Measurements from ENCODE around the gene STAT5B.
"Not testable (repeated sequence)": the region's sequence is repeated elsewhere in the genome, so short reads cannot be mapped to it uniquely, and the experiment has no call there.

Gene STAT5B

DNA sequence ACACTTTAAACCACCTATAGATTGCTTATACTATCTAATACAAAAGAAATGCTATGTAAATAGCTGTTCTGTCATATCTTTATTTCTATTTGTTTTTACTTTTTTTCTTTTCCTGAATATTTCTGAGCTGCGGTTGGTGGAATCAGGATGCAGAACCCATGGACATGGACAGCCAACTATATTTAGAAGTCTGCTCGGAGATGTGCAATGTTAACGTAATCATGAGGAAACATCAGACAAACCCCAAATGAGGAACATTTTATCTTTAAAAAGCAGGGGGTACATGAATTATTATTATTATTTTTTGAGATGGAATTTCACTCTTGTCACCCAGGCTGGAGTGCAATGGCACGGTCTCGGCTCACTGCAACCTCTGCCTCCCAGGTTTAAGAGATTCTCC lies 50.5 kb downstream of the STAT5B start:
- no peak overlapping the region for H3K18ac ChIP-seq (ENCODE audit: low read length)
- H2BK120ac ChIP-seq (ENCODE audit: insufficient read depth, low read length, poor library complexity), result no peak overlapping the region
- no peak overlapping the region for H3K14ac ChIP-seq (ENCODE audit: low read length)
- H3K4me2 ChIP-seq (ENCODE audit: low read length), result no peak overlapping the region
- no peak overlapping the region for H2BK12ac ChIP-seq (ENCODE audit: low read length)
- peaks cover 6 to 10% of the 10 kb centered on the region in 2 experiments for H3K36me3 ChIP-seq (ENCODE audit: control insufficient read depth in 1 of 2, insufficient read depth in 2 of 2, low read length in 2 of 2)
- no peaks in the 10 kb centered on the region for H3K79me1 ChIP-seq (ENCODE audit: low read length)
- no peak overlapping the region for H4K12ac ChIP-seq (ENCODE audit: low read depth, low read length)
- no peak overlapping the region for H3K23ac ChIP-seq (ENCODE audit: low read length)
- no peak overlapping the region for H3K4me3 ChIP-seq (ENCODE audit: low read depth, low read length)
- H3K4ac ChIP-seq (ENCODE audit: low read depth, low read length), result no peak overlapping the region
- no peak overlapping the region for H4K8ac ChIP-seq (ENCODE audit: low read depth, low read length)
- H3K4me1 ChIP-seq (ENCODE audit: control insufficient read depth in 1 of 2, insufficient read depth in 2 of 2, low read length in 2 of 2), result no peaks in the 10 kb centered on the region
- H3K79me2 ChIP-seq (ENCODE audit: control insufficient read depth, insufficient read depth, low read length, poor library complexity), result no peaks in the 10 kb centered on the region
- no peak overlapping the region for H3K9ac ChIP-seq (ENCODE audit: low read length)
- DNase-seq, result no peak
- H3K9me3 ChIP-seq (ENCODE audit: insufficient read depth, low read depth, low read length), result no peaks in the 10 kb centered on the region
- H4K91ac ChIP-seq (ENCODE audit: low read depth, low read length), result no peak overlapping the region
- H3K27me3 ChIP-seq (ENCODE audit: insufficient read depth, low read length), result no peaks in the 10 kb centered on the region
- no peak overlapping the region for H2AK5ac ChIP-seq (ENCODE audit: low read length)
- H2AFZ ChIP-seq (ENCODE audit: insufficient read depth, low read length, poor library complexity), result no peak overlapping the region
- H2BK5ac ChIP-seq (ENCODE audit: low read depth, low read length, poor library complexity), result no peak overlapping the region
- H3K27ac ChIP-seq (ENCODE audit: low read depth, low read length), result no peak overlapping the region
- WGBS (ENCODE audit: extremely low coverage, insufficient coverage, insufficient read length), result no CpG with 5 or more reads among the region's 5 CpGs

- Histone ChIP-seq H3K18ac (ENCODE audit: low read length) (no peak overlapping the region), H3K27ac (ENCODE audit: low read depth, low read length) (no peak overlapping the region), H4K91ac (ENCODE audit: low read depth, low read length) (no peak overlapping the region), H3K9ac (ENCODE audit: low read length) (no peak overlapping the region), H2BK120ac (ENCODE audit: insufficient read depth, low read length, poor library complexity) (no peak overlapping the region), H3K79me1 (ENCODE audit: low read length) (no peaks in the 10 kb centered on the region), H3K14ac (ENCODE audit: low read length) (no peak overlapping the region), H2AFZ (ENCODE audit: insufficient read depth, low read length, poor library complexity) (no peak overlapping the region), H3K4me1 (ENCODE audit: control insufficient read depth in 1 of 2, insufficient read depth in 2 of 2, low read length in 2 of 2) (no peaks in the 10 kb centered on the region), H4K8ac (ENCODE audit: low read depth, low read length) (no peak overlapping the region), H3K4ac (ENCODE audit: low read depth, low read length) (no peak overlapping the region), H3K9me3 (ENCODE audit: insufficient read depth, low read depth, low read length) (no peaks in the 10 kb centered on the region), H2AK5ac (ENCODE audit: low read length) (no peak overlapping the region), H3K4me2 (ENCODE audit: low read length) (no peak overlapping the region), H3K27me3 (ENCODE audit: insufficient read depth, low read length) (no peaks in the 10 kb centered on the region), H3K23ac (ENCODE audit: low read length) (no peak overlapping the region), H2BK12ac (ENCODE audit: low read length) (no peak overlapping the region), H3K36me3 (ENCODE audit: control insufficient read depth in 1 of 2, insufficient read depth in 2 of 2, low read length in 2 of 2) (peaks cover 6 to 10% of the 10 kb centered on the region in 2 experiments), H3K4me3 (ENCODE audit: low read depth, low read length) (no peak overlapping the region), H2BK5ac (ENCODE audit: low read depth, low read length, poor library complexity) (no peak overlapping the region), H4K12ac (ENCODE audit: low read depth, low read length) (no peak overlapping the region), H3K79me2 (ENCODE audit: control insufficient read depth, insufficient read depth, low read length, poor library complexity) (no peaks in the 10 kb centered on the region)
- no peak for DNase-seq
- WGBS (ENCODE audit: extremely low coverage, insufficient coverage, insufficient read length), result no CpG with 5 or more reads among the region's 6 CpGs
Observed at GRCh38 chr17:42224651-42225050, 51.5 kb downstream of the STAT5B start.

GRCh38 chr17:42221886-42222745 lies 54.1 kb downstream of the STAT5B start:
- H3K36me3 ChIP-seq (ENCODE audit: control insufficient read depth in 1 of 2, insufficient read depth in 2 of 2, low read length in 2 of 2), result peaks cover 14 to 15% of the 10 kb centered on the region in 2 experiments
- no peak overlapping the region for H4K91ac ChIP-seq (ENCODE audit: low read depth, low read length)
- H2AFZ ChIP-seq (ENCODE audit: insufficient read depth, low read length, poor library complexity), result no peak overlapping the region
- peak overlapping the region; percentile 22 for H3K4me3 ChIP-seq (ENCODE audit: low read depth, low read length)
- no peak overlapping the region for H2AK5ac ChIP-seq (ENCODE audit: low read length)
- H3K4me2 ChIP-seq (ENCODE audit: low read length), result no peak overlapping the region
- no peak overlapping the region for H3K18ac ChIP-seq (ENCODE audit: low read length)
- H4K12ac ChIP-seq (ENCODE audit: low read depth, low read length), result no peak overlapping the region
- no peaks in the 10 kb centered on the region for H3K79me2 ChIP-seq (ENCODE audit: control insufficient read depth, insufficient read depth, low read length, poor library complexity)
- H3K27ac ChIP-seq (ENCODE audit: low read depth, low read length), result no peak overlapping the region
- no peak overlapping the region for H3K23ac ChIP-seq (ENCODE audit: low read length)
- no peak overlapping the region for H2BK12ac ChIP-seq (ENCODE audit: low read length)
- H2BK120ac ChIP-seq (ENCODE audit: insufficient read depth, low read length, poor library complexity), result no peak overlapping the region
- H2BK5ac ChIP-seq (ENCODE audit: low read depth, low read length, poor library complexity), result no peak overlapping the region
- no peak overlapping the region for H4K8ac ChIP-seq (ENCODE audit: low read depth, low read length)
- no peaks in the 10 kb centered on the region for H3K9me3 ChIP-seq (ENCODE audit: insufficient read depth, low read depth, low read length)
- H3K27me3 ChIP-seq (ENCODE audit: insufficient read depth, low read length), result no peaks in the 10 kb centered on the region
- H3K4ac ChIP-seq (ENCODE audit: low read depth, low read length), result no peak overlapping the region
- H3K79me1 ChIP-seq (ENCODE audit: low read length), result no peaks in the 10 kb centered on the region
- no peaks in the 10 kb centered on the region for H3K4me1 ChIP-seq (ENCODE audit: control insufficient read depth in 1 of 2, insufficient read depth in 2 of 2, low read length in 2 of 2)
- WGBS (ENCODE audit: extremely low coverage, insufficient coverage, insufficient read length), result no CpG with 5 or more reads among the region's 3 CpGs
- no peak overlapping the region for H3K14ac ChIP-seq (ENCODE audit: low read length)
- no peak overlapping the region for H3K9ac ChIP-seq (ENCODE audit: low read length)
- DNase-seq, result peak; percentile 27 to 57

DNA sequence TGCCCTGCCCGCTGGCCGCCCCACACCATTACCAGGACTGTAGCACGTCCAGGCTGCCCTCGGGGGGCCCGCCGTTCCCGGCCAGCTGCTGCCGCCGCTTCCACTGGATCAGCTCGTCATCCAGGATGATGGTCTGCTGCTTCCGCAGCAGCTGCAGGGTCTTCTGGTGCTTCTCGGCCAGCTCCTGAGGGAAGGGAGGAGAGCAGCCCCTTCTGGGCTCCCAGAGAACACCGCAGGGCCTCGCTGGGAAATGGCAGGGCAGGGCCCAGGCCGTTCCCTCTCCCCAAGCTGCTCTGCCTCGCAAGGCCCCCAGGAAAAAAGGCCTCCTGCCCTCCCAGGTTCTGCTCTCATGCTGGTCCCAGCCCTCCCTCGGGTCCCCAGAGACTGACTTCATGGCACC lies 56.9 kb downstream of the STAT5B start:
- H3K14ac ChIP-seq (ENCODE audit: low read length); H3K9ac ChIP-seq (ENCODE audit: low read length); H4K8ac ChIP-seq (ENCODE audit: low read depth, low read length); H2AFZ ChIP-seq (ENCODE audit: insufficient read depth, low read length, poor library complexity); H3K4me1 ChIP-seq (ENCODE audit: control insufficient read depth in 1 of 2, insufficient read depth in 2 of 2, low read length in 2 of 2); H3K79me2 ChIP-seq (ENCODE audit: control insufficient read depth, insufficient read depth, low read length, poor library complexity); H3K23ac ChIP-seq (ENCODE audit: low read length); H2BK5ac ChIP-seq (ENCODE audit: low read depth, low read length, poor library complexity); H3K4ac ChIP-seq (ENCODE audit: low read depth, low read length); H2AK5ac ChIP-seq (ENCODE audit: low read length); H2BK120ac ChIP-seq (ENCODE audit: insufficient read depth, low read length, poor library complexity); H3K79me1 ChIP-seq (ENCODE audit: low read length); H3K27ac ChIP-seq (ENCODE audit: low read depth, low read length); H3K9me3 ChIP-seq (ENCODE audit: insufficient read depth, low read depth, low read length); H3K4me3 ChIP-seq (ENCODE audit: low read depth, low read length); DNase-seq; H3K18ac ChIP-seq (ENCODE audit: low read length); H2BK12ac ChIP-seq (ENCODE audit: low read length); H4K12ac ChIP-seq (ENCODE audit: low read depth, low read length); H4K91ac ChIP-seq (ENCODE audit: low read depth, low read length); H3K4me2 ChIP-seq (ENCODE audit: low read length); H3K27me3 ChIP-seq (ENCODE audit: insufficient read depth, low read length): not testable (repeated sequence)
- no CpG with 5 or more reads among the region's 17 CpGs for WGBS (ENCODE audit: extremely low coverage, insufficient coverage, insufficient read length)
- H3K36me3 ChIP-seq (ENCODE audit: control insufficient read depth in 1 of 2, insufficient read depth in 2 of 2, low read length in 2 of 2), result peaks cover 18 to 26% of the 10 kb centered on the region in 2 experiments
